Heart left ventricle (tissue), 16 donors: Measurements from ENCODE around the gene FLYWCH2. TPM values are rescaled to one million over a fixed set of nuclear protein-coding genes. Genes with fewer than 3 reads are reported as not detected.

Experiments used
- ATAC-seq, 4 donors: fragments of 200-7000 bp; cut with Tn5 transposase; one replicate each; pipeline ENCODE4 v1.9.1; 2020 to 2022; ENCODE audit warnings: moderate library complexity in 4 of 4, mild to moderate bottlenecking in 3 of 4, moderate number of reproducible peaks in 1 of 4
- DNase-seq, 5 donors: peaks; one replicate each; pipeline ENCODE4 v3.0.0-alpha.2; 2020
- H3K27ac ChIP-seq, 12 donors: fragments of 200-600 bp; sonication (generic) in 4 of 12; one replicate each; pipeline versions ENCODE4 v1.5.0 to v1.8.0; 2016 to 2022; ENCODE audit warnings: mild to moderate bottlenecking in 2 of 12
- H3K27me3 ChIP-seq, 9 donors: fragments of 200-600 bp; sonication (generic) in 2 of 9; one replicate each; pipeline versions ENCODE4 v1.5.1 to v1.8.0; 2016 to 2022; ENCODE audit warnings: mild to moderate bottlenecking in 3 of 9
- H3K36me3 ChIP-seq, 9 donors: fragments of 200-600 bp; sonication (generic) in 2 of 9; one replicate each; pipeline versions ENCODE4 v1.5.0 to v1.8.0; 2018 to 2022; ENCODE audit warnings: mild to moderate bottlenecking in 2 of 9
- H3K4me1 ChIP-seq, 12 donors: fragments of 200-600 bp; sonication (generic) in 4 of 12; one replicate each; pipeline versions ENCODE4 v1.5.0 to v1.8.0; 2016 to 2022; ENCODE audit warnings: mild to moderate bottlenecking in 3 of 12
- H3K4me3 ChIP-seq, 12 donors: fragments of 200-600 bp; sonication (generic) in 4 of 12; one replicate each; pipeline versions ENCODE4 v1.5.0 to v1.8.0; 2017 to 2022; ENCODE audit warnings: mild to moderate bottlenecking in 9 of 12, moderate library complexity in 4 of 12
- H3K9me3 ChIP-seq, 12 donors: fragments of 200-600 bp; sonication (generic) in 4 of 12; one replicate each; pipeline versions ENCODE4 v1.5.0 to v1.8.0; 2016 to 2022; ENCODE audit warnings: mild to moderate bottlenecking in 1 of 12
- CTCF ChIP-seq, 12 donors: fragments of 200-600 bp; sonication (generic) in 4 of 12; IDR thresholded peaks; one replicate each; pipeline versions ENCODE4 v1.5.0 to v1.8.0; 2018 to 2022; ENCODE audit warnings: antibody characterized with exemption in 12 of 12, mild to moderate bottlenecking in 5 of 12
- POLR2A ChIP-seq, 2 donors: fragments of 450-650 bp; IDR thresholded peaks; one replicate each; pipeline ENCODE4 v1.6.1; 2017; ENCODE audit warnings: antibody characterized with exemption in 2 of 2, mild to moderate bottlenecking in 2 of 2, moderate library complexity in 2 of 2
- WGBS, 4 donors: extraction: QIAGEN DNeasy Blood & Tissue Kit in 2 of 4; methylation state at CpG; one replicate each; pipeline versions ENCODE4 v1.1.5 to v1.1.7; 2013 to 2018; 5-methylcytosine and 5-hydroxymethylcytosine counted together
- intact Hi-C, 10 donors: fragments of 100-400 bp; cut with DNase I; formaldehyde crosslinking; loops; one replicate each; pipeline versions ENCODE4 v1.11.1 to v1.14.2; 2022
- polyA plus RNA-seq, 2 donors: library from polyadenylated mRNA; stranded (reverse); fragments of 200-250 nt; gene quantifications; one replicate each; pipeline ENCODE4 v1.2.3, GENCODE V29; 2013
- total RNA-seq, 9 donors: library from RNA; depleted of rRNA in 2 of 9; stranded (reverse); fragments of >200 nt in 2 of 9; fragmentation: NEBNext Ultra II Directional in 3 of 9; extraction: Animal tissue kit (Norgen Biotek cat#: 25700) in 3 of 9; gene quantifications; one replicate each; pipeline versions ENCODE4 v1.1.0 to v1.2.4, GENCODE V29; 2016 to 2023
- donor health status: ischemic (EF 13 %, LVEDD 7.1; RV severe dilation, severe dysfunction).
- donor health status: healthy with polysubstance abuse.
- donor health status: DM: no; HTN: yes; CAD: no.
- donor health status: DM: no; HTN: no; CAD: no.
- donor health status: ischemic (EF 25% LVEDD 6.9; RV normal size, moderate dysfunction).
- donor health status: ischemic (EF 25% LVEDD 5.7; RV mildly dilated, moderate dysfunction).
- donor health status: healthy.
- donor health status: DM: yes; HTN: yes; CAD: no.
- donor health status: ischemic (EF 35%, LVEDD 5.7; RV mildly dilated, moderate dysfunction).
- donor health status: nonischemic (EF 11% LVEDD 7.7; RV severe dilation, severe dysfunction).
- donor health status: DM: yes; HTN: yes; CAD: no.
- donor health status: PGD.
- donor health status: ischemic (EF 29% LVEDD 5.4; RV normal size, mild dysfunction).
- donor health status: nonischemic (EF 23%, LVEDD 6.1; RV moderate dilation, normal function).

FLYWCH2 gene
- total and polyA plus RNA-seq, 11 donors: 20.1 to 64.1 (median 23.7) TPM

- DNase-seq (no peak), ATAC-seq (peak in 1 of 4 donors; percentile 12)
- peak overlapping the region in 1 of 12 donors; percentile 32 for H3K27ac ChIP-seq
- intact Hi-C loops: loop anchor here in 8 of 10 donors (2.0 to 10.0 kb wide), 6 partner anchors 31 to 91 kb away; partner anchors contain the start of genes FLYWCH1 (in 2 of the 8), KREMEN2 (in 1 of the 8) and PAQR4 (in 1 of the 8)
- TF ChIP-seq CTCF (IDR thresholded peaks at IDR 0.05) (no peak), POLR2A (IDR thresholded peaks at IDR 0.05) (no peak)
- 56 to 65% (median 60%) methylated on average over 21 of the region's 21 CpGs for WGBS, 4 donors
- H3K4me1 ChIP-seq: peaks cover 0 to 8% (median 1%) of the 10 kb centered on the region in 12 donors
- no peaks in the 10 kb centered on the region for H3K27me3 ChIP-seq
- H3K4me3 ChIP-seq: no peak overlapping the region
- H3K9me3 ChIP-seq: no peaks in the 10 kb centered on the region
- no peaks in the 10 kb centered on the region for H3K36me3 ChIP-seq
These were observed 8.7 kb upstream of the FLYWCH2 start for GRCh38 chr16:2874032-2874911.

- peak; percentile 94 to 99 (median 98) for ATAC-seq
- no peak overlapping the region for H3K4me3 ChIP-seq
- TF ChIP-seq CTCF (IDR thresholded peaks at IDR 0.05) (peak; percentile 87 to 98 (median 93)), POLR2A (IDR thresholded peaks at IDR 0.05) (no peak)
- peak; percentile 80 to 89 (median 85) for DNase-seq
- H3K36me3 ChIP-seq: no peaks in the 10 kb centered on the region
- H3K9me3 ChIP-seq: peaks cover 0 to 4% (median 0%) of the 10 kb centered on the region in 12 donors
- peaks cover 0 to 8% (median 1%) of the 10 kb centered on the region in 12 donors for H3K4me1 ChIP-seq
- no peaks in the 10 kb centered on the region for H3K27me3 ChIP-seq
- H3K27ac ChIP-seq: peak overlapping the region in 1 of 12 donors; percentile 32
- 12 to 14% (median 13%) methylated on average over 25 of the region's 25 CpGs for WGBS, 4 donors
- intact Hi-C loops: loop anchor here in 8 of 10 donors (2.0 to 10.0 kb wide), 7 partner anchors 30 to 90 kb away; partner anchors contain the start of genes FLYWCH1 (in 2 of the 8), KREMEN2 (in 1 of the 8) and PAQR4 (in 1 of the 8)
These were observed 8.1 kb upstream of the FLYWCH2 start for GRCh38 chr16:2874912-2875362.

- Histone ChIP-seq H3K4me1 (peaks cover 0 to 17% (median 8%) of the 10 kb centered on the region in 12 donors), H3K4me3 (no peak overlapping the region), H3K36me3 (no peaks in the 10 kb centered on the region), H3K27me3 (no peaks in the 10 kb centered on the region), H3K27ac (no peak overlapping the region), H3K9me3 (peaks cover 0 to 4% (median 0%) of the 10 kb centered on the region in 12 donors)
- no peak for TF ChIP-seq CTCF (IDR thresholded peaks at IDR 0.05)
- TF ChIP-seq POLR2A (IDR thresholded peaks at IDR 0.05): no peak
- no peak for DNase-seq
- ATAC-seq: no peak
- intact Hi-C loops: loop anchor here in 2 of 10 donors (5.0 to 10.0 kb wide), 2 partner anchors 37 to 85 kb away; partner anchors contain the start of genes KREMEN2 (in 1 of the 2) and PAQR4 (in 1 of the 2)
- 86 to 90% (median 87%) methylated on average over 6 of the region's 6 CpGs for WGBS, 4 donors
These were observed 3.0 kb upstream of the FLYWCH2 start for GRCh38 chr16:2879854-2880508.
